Brain microvascular endothelial cell (primary cell): ENCODE results near the gene POLR2H.
A peak's percentile ranks its signal among the peaks of the same experiment; 100 is the strongest.
"Not testable (repeated sequence)": the region's sequence is repeated elsewhere in the genome, so short reads cannot be mapped to it uniquely, and the experiment has no call there.

Source experiments
- DNase-seq: peaks from one replicate; pipeline ENCODE4 v3.0.0-alpha.2; 2020
- H3K27ac ChIP-seq: fragments of 250-450 bp; sonication (Bioruptor Pico); 2 replicates; pipeline ENCODE4 v1.5.1; 2020; ENCODE audit warnings: mild to moderate bottlenecking, moderate library complexity
- H3K27me3 ChIP-seq: fragments of 250-450 bp; sonication (Bioruptor Pico); replicated peaks from 2 replicates; pipeline ENCODE4 v1.5.1; 2020; ENCODE audit warnings: mild to moderate bottlenecking
- H3K36me3 ChIP-seq: fragments of 250-450 bp; sonication (Bioruptor Pico); replicated peaks from 2 replicates; pipeline ENCODE4 v1.5.1; 2020; ENCODE audit warnings: mild to moderate bottlenecking
- H3K4me3 ChIP-seq: 2 replicates; pipeline ENCODE4 v1.5.1; 2011; ENCODE audit warnings: low read depth, mild to moderate bottlenecking, control low read depth, low read length, moderate library complexity
- in situ Hi-C: cut with HindIII; loops from 2 replicates; pipeline ENCODE4 v1.10.0; 2017; ENCODE audit warnings: low sequenced_read_pairs, low pct_ligation_motif_present
- TF ChIP-seq, protein P1 (sequence below): IDR thresholded peaks from 2 replicates; pipeline ENCODE4 v1.5.1; 2011; ENCODE audit warnings: low read depth, mild to moderate bottlenecking, moderate library complexity, low read length, control low read depth, inconsistent platforms; ENCODE audit errors: missing control alignments

POLR2H gene

GRCh38 chr3:184337399-184337714 lies 24.2 kb upstream of the POLR2H start, which contains the start of gene FAM131A:
Gene FAM131A, plus strand, starts transcription at chr3:184337600. Its CDS starts 31 bp downstream, at chr3:184337631.
- Histone ChIP-seq H3K4me3 (peak within 1 kb of the TSS; percentile 68), H3K27ac (peak within 1 kb of the TSS; percentile 83), H3K36me3 (peaks cover 31% of the 10 kb centered on the region), H3K27me3 (no peaks in the 10 kb centered on the region)
- TF ChIP-seq, protein P1, sequence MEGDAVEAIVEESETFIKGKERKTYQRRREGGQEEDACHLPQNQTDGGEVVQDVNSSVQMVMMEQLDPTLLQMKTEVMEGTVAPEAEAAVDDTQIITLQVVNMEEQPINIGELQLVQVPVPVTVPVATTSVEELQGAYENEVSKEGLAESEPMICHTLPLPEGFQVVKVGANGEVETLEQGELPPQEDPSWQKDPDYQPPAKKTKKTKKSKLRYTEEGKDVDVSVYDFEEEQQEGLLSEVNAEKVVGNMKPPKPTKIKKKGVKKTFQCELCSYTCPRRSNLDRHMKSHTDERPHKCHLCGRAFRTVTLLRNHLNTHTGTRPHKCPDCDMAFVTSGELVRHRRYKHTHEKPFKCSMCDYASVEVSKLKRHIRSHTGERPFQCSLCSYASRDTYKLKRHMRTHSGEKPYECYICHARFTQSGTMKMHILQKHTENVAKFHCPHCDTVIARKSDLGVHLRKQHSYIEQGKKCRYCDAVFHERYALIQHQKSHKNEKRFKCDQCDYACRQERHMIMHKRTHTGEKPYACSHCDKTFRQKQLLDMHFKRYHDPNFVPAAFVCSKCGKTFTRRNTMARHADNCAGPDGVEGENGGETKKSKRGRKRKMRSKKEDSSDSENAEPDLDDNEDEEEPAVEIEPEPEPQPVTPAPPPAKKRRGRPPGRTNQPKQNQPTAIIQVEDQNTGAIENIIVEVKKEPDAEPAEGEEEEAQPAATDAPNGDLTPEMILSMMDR, result no peak
- in situ Hi-C loops, result no loop called here
- no peak for DNase-seq

DNA sequence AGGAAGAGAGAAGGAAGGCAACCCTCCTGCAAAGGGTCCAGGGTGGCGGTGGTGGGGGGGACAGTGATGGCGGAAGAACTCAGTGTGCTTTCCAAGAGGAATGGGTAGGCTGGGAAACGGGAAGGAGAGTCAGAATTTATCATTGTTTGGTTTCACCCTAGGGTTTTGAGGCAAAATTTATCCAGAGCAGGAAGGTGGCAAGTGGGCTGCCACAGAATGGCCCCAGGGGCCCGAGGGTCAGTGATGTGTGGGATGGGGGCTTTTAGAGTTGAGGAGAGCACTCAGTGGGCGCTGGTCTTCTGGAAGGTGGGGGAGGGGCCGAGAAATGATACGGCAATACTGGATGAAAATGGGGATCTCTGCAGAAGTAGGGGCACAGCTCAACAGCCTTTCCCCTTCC lies 23.5 kb upstream of the POLR2H start:
- Histone ChIP-seq H3K36me3 (peaks cover 26% of the 10 kb centered on the region), H3K4me3 (peak overlapping the region; percentile 34), H3K27ac (no peak overlapping the region), H3K27me3 (no peaks in the 10 kb centered on the region)
- TF ChIP-seq, protein P1, result no peak
- in situ Hi-C loops, result no loop called here
- no peak for DNase-seq

- Histone ChIP-seq H3K4me3 (peak overlapping the region; percentile 34), H3K27me3 (no peaks in the 10 kb centered on the region), H3K27ac (no peak overlapping the region), H3K36me3 (peaks cover 21% of the 10 kb centered on the region)
- TF ChIP-seq, protein P1, result peak; percentile 41
- DNase-seq, result peak; percentile 79
- in situ Hi-C loops, result no loop called here
Measured at GRCh38 chr3:184338511-184338945, 23.0 kb upstream of the POLR2H start.

DNA sequence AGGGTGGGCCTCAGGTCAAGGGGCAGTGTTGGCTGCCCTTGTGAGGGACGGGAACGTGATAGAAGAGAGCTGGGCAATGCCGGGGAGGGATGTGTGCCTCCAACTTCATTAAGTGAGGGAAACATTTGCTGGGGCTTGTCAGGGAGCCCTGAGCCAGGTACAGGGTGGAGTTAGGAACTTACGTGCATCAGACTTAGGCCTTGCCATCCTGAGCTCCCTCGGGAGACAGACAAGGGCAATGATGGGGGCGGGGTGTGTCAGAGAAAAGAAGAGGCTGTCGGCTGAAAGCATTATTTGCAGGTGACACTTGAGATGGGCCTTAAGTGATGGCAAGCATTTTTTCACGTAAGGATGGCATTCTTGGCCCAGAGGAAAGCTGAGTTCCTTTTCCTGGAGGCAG lies 22.5 kb upstream of the POLR2H start:
- in situ Hi-C loops, result no loop called here
- no peak overlapping the region for H3K27ac ChIP-seq

GRCh38 chr3:184339451-184340135 lies 21.9 kb upstream of the POLR2H start:
- DNase-seq, H3K27ac ChIP-seq, H3K4me3 ChIP-seq, in situ Hi-C loops, H3K27me3 ChIP-seq: not testable (repeated sequence)
- H3K36me3 ChIP-seq, result peaks cover 10% of the 10 kb centered on the region

More for the DNA sequence above, 22.5 kb upstream of the POLR2H start:
- DNase-seq, result no peak
- H3K36me3 ChIP-seq, result peaks cover 16% of the 10 kb centered on the region
- no peaks in the 10 kb centered on the region for H3K27me3 ChIP-seq
- TF ChIP-seq, protein P1, result no peak
- H3K4me3 ChIP-seq, result peak overlapping the region; percentile 30

- Histone ChIP-seq H3K36me3 (no peaks in the 10 kb centered on the region), H3K4me3 (no peak overlapping the region), H3K27me3 (no peaks in the 10 kb centered on the region), H3K27ac (no peak overlapping the region)
- in situ Hi-C loops, result no loop called here
- TF ChIP-seq, protein P1, result no peak
- no peak for DNase-seq
Measured at GRCh38 chr3:184341925-184342324, 19.6 kb upstream of the POLR2H start.
